NCI-H187 treated with DMSO at 0.1 percent for 48 hours (cell line): ENCODE data around the gene COMMD2.

Experiments used
- DNase-seq: peaks from one replicate; lab custom pipeline; 2025; lab: John Stamatoyannopoulos, UW

Gene COMMD2

GRCh38 chr3:149752051-149752787 lies at the start of gene COMMD2:
Gene COMMD2 (minus strand): TSS chr3:149752489. CDS start chr3:149752444, 45 bp downstream.
- DNase-seq: peak; percentile 24

GRCh38 chr3:149801639-149802038 lies 49.4 kb upstream of the COMMD2 start:
- no peak for DNase-seq

DNA sequence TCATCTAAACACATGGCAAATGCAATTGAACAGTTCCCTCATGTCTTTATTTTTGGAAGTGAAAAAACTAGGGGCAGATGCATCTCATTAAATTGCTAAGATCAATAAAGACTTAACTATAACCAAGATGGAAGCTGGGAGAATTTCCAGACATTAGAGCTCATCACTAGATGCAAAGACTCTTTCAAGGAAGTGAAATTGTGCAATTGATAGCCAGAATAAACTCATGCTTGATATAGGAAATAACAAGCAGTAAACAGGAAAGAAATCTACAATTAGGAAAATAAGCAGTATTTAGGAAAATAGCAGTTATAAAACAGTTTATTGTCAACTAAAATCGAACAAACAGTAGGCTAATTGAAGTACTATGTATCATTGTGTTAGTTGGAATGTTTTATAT lies 48.9 kb upstream of the COMMD2 start:
- no peak for DNase-seq

GRCh38 chr3:149800693-149801092 lies 48.4 kb upstream of the COMMD2 start:
- DNase-seq: no peak

DNA sequence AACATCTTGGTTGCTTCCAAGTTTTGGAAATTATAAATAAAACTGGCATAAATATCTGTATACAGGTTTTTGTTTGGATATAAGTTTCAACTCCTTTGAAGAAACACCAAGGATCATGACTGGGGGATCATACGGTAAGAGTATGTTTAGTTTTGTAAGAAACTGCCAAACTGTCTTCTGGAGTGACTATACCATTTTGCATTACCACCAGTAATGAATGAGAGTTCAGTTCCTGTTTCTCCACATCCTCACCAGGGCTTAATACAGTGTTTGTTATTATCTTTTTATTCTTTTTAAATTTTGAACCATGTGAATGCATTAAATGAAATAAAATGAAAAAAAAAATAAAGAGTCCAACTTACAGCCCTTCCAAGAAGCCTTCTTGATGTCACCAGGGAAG lies 43.7 kb upstream of the COMMD2 start:
- DNase-seq: no peak

- DNase-seq: no peak
Measured at GRCh38 chr3:149792452-149793270, 40.4 kb upstream of the COMMD2 start, which contains the start of gene ANKUB1. Gene ANKUB1 (minus strand): TSS chr3:149792554. CDS start chr3:149792366, 188 bp downstream.

GRCh38 chr3:149790698-149791097 lies 38.4 kb upstream of the COMMD2 start:
- no peak for DNase-seq

DNA sequence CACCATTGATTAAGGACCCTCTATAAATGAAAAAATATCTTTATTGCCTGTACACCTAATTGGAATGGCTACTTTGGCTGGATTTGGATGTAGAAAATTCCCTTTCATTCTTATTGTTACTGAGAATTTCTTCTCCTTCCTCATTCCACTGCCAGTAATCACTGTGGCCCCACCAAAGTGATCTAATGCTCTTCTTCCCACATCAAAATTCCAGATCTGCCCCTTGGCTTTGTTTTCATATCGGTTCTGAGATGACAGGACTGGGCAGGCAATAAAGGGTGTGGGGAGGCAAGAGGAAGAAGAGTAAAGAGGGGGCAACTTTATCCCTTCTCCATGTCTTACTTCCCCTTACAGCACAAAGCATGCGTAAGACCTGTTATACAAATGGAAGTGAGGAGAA lies 38.0 kb upstream of the COMMD2 start:
- no peak for DNase-seq

- DNase-seq: no peak
Measured at GRCh38 chr3:149784064-149784704, 31.9 kb upstream of the COMMD2 start.

DNA sequence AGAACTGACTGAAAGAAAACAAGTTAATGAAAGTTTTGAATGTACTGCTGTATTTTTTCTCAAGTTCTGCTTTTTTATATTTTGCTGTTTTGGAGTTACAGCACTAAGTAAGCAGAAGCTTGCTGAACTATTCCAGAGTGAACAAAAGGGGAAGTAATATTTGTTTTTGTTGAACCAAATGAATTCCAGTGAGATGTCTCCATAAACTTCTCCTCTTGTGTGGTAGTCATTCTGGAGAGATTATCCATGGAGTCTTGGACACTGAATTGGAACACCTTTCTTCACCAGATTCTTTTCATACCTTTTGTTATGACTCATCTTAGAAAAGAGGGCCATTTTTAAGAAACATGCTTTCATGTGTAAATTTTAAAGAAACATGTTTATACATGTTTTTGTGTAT lies 31.3 kb upstream of the COMMD2 start:
- no peak for DNase-seq

DNA sequence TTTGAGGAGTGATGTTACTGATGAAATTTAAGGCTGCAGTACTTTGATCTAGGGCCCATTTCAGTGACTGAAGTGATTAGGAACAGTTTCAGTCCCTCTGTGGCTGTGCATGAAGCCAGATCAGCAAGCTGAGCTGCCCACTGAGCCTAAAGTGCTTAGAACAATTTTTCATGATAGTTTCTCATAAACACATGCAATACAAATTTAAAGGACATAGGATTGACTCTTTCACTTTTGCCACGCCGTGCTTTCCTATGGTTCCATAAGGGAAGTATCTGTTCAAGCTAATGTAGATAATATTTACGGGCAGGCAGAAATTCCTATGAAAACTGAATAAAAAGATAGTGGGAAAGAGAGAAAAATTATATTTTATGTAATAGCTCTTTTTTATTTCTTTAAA lies 29.5 kb upstream of the COMMD2 start:
- DNase-seq: no peak

- no peak for DNase-seq
Measured at GRCh38 chr3:149781211-149781610, 28.9 kb upstream of the COMMD2 start.

DNA sequence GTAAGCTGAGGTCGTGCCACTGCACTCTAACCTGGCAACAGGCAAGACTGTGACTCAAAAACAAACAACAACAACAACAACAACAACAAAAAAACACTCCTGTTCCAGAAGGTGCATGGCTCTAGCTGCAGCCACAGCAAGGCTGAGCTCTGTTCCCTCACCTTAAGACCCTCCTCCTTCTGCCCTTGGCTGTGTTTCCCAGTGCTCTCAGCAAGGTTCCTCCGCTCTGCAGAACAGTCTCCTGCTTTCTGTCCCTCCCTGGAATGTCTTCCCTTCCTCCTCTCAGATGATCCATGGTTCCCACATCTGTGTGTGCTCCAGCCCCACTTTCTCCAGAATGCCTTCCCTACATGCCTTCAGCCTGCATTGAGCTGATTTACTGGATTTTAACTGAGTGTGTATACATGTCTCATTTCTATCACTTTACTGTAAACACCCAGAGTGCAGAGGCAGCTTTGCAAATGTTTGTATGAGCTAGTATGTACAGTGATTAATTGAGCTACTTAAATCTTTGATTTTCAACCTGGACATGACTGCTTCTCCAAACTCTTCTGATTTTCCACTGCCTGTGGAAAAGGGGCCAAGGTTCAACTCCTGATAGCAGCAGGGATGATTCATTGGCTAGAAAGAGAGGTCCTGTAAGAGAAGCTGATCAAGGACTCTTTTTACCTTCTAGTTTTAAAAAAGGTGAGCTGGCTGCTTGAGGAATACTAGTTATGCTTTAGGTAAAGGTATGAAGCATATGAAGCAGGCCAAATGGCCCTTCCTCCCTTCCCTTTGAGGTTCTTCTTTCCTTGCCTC lies 25.3 kb upstream of the COMMD2 start:
- no peak for DNase-seq

DNA sequence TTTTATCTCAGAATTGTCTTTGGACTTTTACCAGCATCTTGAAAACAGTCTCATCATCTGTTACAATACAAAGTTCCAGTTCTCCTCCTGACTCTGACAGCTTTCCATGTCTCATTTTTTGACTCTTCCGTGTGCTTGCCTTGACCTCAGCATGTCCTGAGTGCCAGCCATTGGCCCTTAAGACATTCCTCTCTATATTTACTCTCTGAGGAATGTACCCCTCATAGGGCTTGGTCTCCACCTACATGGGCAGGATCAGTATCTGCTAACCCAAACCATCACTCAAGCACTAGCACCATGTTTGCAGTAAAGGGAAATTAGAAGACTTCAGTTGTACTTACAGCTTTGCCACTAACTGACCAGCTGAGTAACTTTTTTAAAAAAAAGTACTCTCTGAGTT lies 23.9 kb upstream of the COMMD2 start:
- no peak for DNase-seq

- DNase-seq: no peak
Measured at GRCh38 chr3:149772861-149773260, 20.6 kb upstream of the COMMD2 start.

DNA sequence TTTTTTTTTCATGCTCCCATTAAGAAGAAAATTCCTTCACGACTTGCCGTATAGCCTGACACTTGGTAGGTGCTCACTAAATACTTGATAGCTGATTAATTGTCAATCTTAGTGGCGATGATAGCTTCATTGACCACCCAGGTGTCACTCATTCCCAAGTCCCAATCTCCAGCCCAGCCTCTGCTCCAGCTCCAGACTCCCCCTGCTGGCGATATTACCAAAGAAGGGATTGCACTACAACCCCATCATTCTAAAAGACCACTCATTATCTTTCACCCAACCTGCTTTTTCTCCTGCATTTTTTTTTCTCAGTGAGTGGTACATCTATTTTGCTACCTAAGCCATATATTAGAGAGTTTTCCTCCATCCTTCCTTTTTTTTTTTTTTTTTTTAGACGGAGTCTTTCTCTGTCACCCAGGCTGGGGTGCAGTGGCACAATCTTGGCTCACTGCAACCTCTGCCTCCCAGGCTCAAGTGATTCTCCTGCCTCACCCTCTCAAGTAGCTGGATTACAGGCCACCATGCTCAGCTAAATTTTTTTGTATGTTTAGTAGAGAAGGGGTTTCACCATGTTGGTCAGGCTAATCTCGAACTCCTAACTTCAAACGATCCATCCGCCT lies 19.5 kb upstream of the COMMD2 start:
- peak; percentile 30 for DNase-seq

DNA sequence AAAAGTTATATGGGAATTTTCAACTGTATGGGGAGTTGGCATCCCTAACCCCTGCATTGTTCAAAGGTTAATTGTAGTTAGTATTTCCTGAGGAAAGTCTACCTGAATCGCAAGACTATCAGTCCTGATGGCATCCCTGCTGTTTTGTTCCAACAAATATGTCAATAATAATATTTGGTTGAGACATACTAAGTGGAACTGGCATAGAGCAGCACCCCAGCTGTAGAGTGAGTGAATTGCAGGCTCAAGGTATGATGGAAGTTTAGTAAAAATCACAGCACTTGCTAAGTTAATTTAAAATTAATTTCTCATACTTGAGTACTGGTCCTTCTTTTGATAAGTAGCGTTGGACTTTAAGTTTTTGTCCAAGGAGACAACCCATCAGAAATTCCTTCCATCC lies 18.0 kb upstream of the COMMD2 start:
- DNase-seq: no peak

DNA sequence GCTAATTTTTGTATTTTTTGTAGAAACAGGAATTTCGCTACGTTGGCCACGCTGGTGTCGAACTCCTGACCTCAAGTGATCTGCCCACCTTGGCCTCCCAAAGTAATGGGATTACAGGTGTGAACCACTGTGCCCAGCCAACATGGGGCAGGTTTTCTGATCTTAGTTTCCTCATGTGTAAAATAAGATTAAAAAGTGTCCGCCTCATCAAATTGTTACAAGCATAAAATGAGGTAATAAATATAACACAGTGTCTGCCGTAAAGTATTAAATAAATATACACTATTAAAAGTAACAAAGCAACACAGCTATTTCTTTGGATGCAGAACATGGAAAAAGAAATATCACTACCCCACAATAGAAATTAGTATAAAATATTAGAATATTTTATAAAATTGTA lies 16.4 kb upstream of the COMMD2 start:
- DNase-seq: no peak

GRCh38 chr3:149767720-149768119 lies 15.4 kb upstream of the COMMD2 start:
- no peak for DNase-seq

DNA sequence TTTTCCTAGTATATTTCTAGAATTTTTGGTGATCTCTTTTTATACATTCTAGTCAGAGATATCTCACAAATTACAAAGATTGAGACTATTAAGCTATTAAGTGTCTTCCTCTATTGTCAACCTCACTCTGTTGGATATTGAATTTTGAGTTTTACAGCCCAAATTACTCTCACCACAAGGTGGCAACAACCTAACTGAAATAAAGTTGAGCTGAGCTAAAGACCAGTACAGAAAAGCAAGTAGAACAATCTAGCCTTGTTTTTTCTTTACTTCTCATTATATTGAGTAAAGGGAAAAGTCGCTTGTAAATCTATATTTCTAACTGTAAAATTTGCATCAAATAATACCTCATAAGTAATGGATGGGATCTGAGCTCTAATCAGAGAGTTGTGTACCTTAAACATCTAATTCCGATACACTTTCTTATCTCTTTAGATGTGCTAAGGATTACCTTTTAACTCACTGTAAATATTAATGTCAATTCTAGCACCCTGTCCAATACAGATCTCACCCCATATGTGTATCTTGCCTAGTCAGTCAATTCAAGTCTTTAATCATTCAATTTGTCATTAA lies 13.6 kb upstream of the COMMD2 start:
- no peak for DNase-seq

DNA sequence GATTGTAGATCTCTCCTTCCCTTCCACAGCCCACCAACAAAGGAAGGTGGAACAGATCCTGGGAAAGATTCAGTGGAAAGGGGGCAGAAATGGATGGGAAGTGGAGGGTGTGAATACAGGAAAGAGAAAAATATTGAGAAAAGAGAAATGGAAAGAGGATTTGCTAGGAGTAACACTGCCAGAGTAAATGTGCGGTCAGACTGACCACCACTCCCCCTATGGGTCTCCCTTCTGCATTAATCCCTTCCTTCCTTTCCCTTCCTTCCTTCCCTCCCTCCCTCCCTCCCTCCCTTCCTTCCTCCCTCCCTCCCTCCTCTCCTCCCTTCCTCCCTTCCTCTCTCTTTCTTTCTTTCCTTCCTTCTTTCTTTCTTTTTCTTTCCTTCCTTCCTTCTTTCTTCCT lies 12.0 kb upstream of the COMMD2 start:
- no peak for DNase-seq
